Cardiac muscle cell (in vitro differentiated cells and primary cell): ENCODE data around the gene XPO6. TPM values are rescaled to one million over a fixed set of nuclear protein-coding genes. Genes with fewer than 3 reads are reported as not detected.

Source experiments
- DNase-seq, 2 donors: peaks; one replicate each; pipeline versions ENCODE4 v3.0.0 to v3.0.0-alpha.2; 2010 to 2017; ENCODE audit warnings: low read depth in 1 of 2, low spot score in 1 of 2
- H3K27ac ChIP-seq: fragments of 200-600 bp; sonication (generic); 2 replicates; pipeline ENCODE4 v1.5.1; 2016
- H3K27me3 ChIP-seq: fragments of 200-600 bp; sonication (generic); 2 replicates; pipeline ENCODE4 v1.6.0; 2016; ENCODE audit warnings: control low read depth
- H3K36me3 ChIP-seq: fragments of 200-600 bp; sonication (generic); 2 replicates; pipeline ENCODE4 v1.5.1; 2016; ENCODE audit warnings: control low read depth
- H3K4me1 ChIP-seq: fragments of 200-600 bp; sonication (generic); 2 replicates; pipeline ENCODE4 v1.8.1; 2017; ENCODE audit warnings: low read depth, mild to moderate bottlenecking, mixed run types
- H3K4me3 ChIP-seq: fragments of 200-600 bp; sonication (generic); 2 replicates; pipeline ENCODE4 v1.5.1; 2016; ENCODE audit warnings: mild to moderate bottlenecking
- H3K9me3 ChIP-seq: fragments of 200-600 bp; sonication (generic); 2 replicates; pipeline ENCODE4 v1.5.1; 2017; ENCODE audit warnings: low read depth, mild to moderate bottlenecking, control low read depth
- CTCF ChIP-seq: IDR thresholded peaks from 2 replicates; pipeline ENCODE4 v1.5.1; 2012; ENCODE audit warnings: low read depth, mild to moderate bottlenecking, low read length
- polyA plus RNA-seq: library from polyadenylated mRNA; unstranded; fragments of >200 nt; fragmentation: Nextera tagmentation; extraction: Ambion mirVana; gene quantifications from 2 replicates; pipeline ENCODE4 v1.2.1, GENCODE V29; 2016
- total RNA-seq: library from RNA; depleted of rRNA; stranded (reverse); fragments of >200 nt; gene quantifications from 2 replicates; pipeline ENCODE4 v1.2.3, GENCODE V29; 2016

XPO6 gene
- total and polyA plus RNA-seq, 2 experiments from 2014 or later: 34.8 to 79.8 TPM

- Histone ChIP-seq H3K4me3 (no peak overlapping the region), H3K4me1 (no peaks in the 10 kb centered on the region), H3K36me3 (peaks cover 14% of the 10 kb centered on the region), H3K27ac (no peak overlapping the region), H3K9me3 (no peaks in the 10 kb centered on the region), H3K27me3 (no peaks in the 10 kb centered on the region)
- no peak for TF ChIP-seq CTCF
- DNase-seq: no peak
These were observed 36.0 kb downstream of the XPO6 start for GRCh38 chr16:28175715-28176114.

GRCh38 chr16:28172336-28172735, 39.4 kb downstream of the XPO6 start:
- peaks cover 28% of the 10 kb centered on the region for H3K36me3 ChIP-seq
- H3K4me1 ChIP-seq: no peaks in the 10 kb centered on the region
- H3K9me3 ChIP-seq: no peaks in the 10 kb centered on the region
- TF ChIP-seq CTCF: no peak
- no peak for DNase-seq
- H3K27me3 ChIP-seq: no peaks in the 10 kb centered on the region
- no peak overlapping the region for H3K27ac ChIP-seq
- H3K4me3 ChIP-seq: no peak overlapping the region

GRCh38 chr16:28171816-28172215, 39.9 kb downstream of the XPO6 start:
- no peak for DNase-seq

GRCh38 chr16:28168991-28169554, 42.7 kb downstream of the XPO6 start:
- H3K4me1 ChIP-seq: no peaks in the 10 kb centered on the region
- H3K27ac ChIP-seq: no peak overlapping the region
- H3K4me3 ChIP-seq: no peak overlapping the region
- H3K36me3 ChIP-seq: peaks cover 31% of the 10 kb centered on the region
- no peaks in the 10 kb centered on the region for H3K9me3 ChIP-seq
- TF ChIP-seq CTCF: no peak
- H3K27me3 ChIP-seq: no peaks in the 10 kb centered on the region
- DNase-seq: no peak

More at GRCh38 chr16:28171816-28172215, 39.9 kb downstream of the XPO6 start:
- Histone ChIP-seq H3K4me1 (no peaks in the 10 kb centered on the region), H3K4me3 (no peak overlapping the region), H3K9me3 (no peaks in the 10 kb centered on the region), H3K36me3 (peaks cover 28% of the 10 kb centered on the region), H3K27ac (no peak overlapping the region), H3K27me3 (no peaks in the 10 kb centered on the region)
- TF ChIP-seq CTCF: no peak

GRCh38 chr16:28167730-28168129, 44.0 kb downstream of the XPO6 start:
- Histone ChIP-seq H3K27me3 (no peaks in the 10 kb centered on the region), H3K27ac (no peak overlapping the region), H3K4me1 (no peaks in the 10 kb centered on the region), H3K9me3 (no peaks in the 10 kb centered on the region), H3K4me3 (no peak overlapping the region), H3K36me3 (peaks cover 31% of the 10 kb centered on the region)
- no peak for TF ChIP-seq CTCF
- peak in 1 of 2 donors; percentile 29 for DNase-seq
